NB4 (cell line): ENCODE results near the gene CEP128.

Experiments used
- DNase-seq: peaks from one replicate; pipeline ENCODE4 v3.0.0; 2010; ENCODE audit warnings: low read depth
- H3K4me3 ChIP-seq: one replicate; pipeline ENCODE4 v1.5.1; 2011; ENCODE audit warnings: mild to moderate bottlenecking, low read depth, low read length, moderate library complexity
- CTCF ChIP-seq: IDR thresholded peaks from one replicate; pipeline ENCODE4 v1.5.1; 2012; ENCODE audit warnings: low read depth, low read length
- MAX ChIP-seq: IDR thresholded peaks from 2 replicates; pipeline ENCODE4 v1.6.1; 2011; ENCODE audit warnings: low read depth, low read length
- MYC ChIP-seq: IDR thresholded peaks from 2 replicates; pipeline ENCODE4 v1.6.1; 2011; ENCODE audit warnings: low read depth, low read length
- POLR2A ChIP-seq: IDR thresholded peaks from 2 replicates; pipeline ENCODE4 v1.6.1; 2011; ENCODE audit warnings: mild to moderate bottlenecking; ENCODE audit not compliant: insufficient read length; ENCODE audit errors: extremely low read depth

The CEP128 gene

GRCh38 chr14:80518173-80518572 is 423.4 kb downstream of the CEP128 start:
- H3K4me3 ChIP-seq: no peak overlapping the region
- DNase-seq: no peak
- TF ChIP-seq CTCF (no peak), MAX (no peak), POLR2A (no peak), MYC (no peak)

GRCh38 chr14:80507292-80507869 is 434.2 kb downstream of the CEP128 start:
- DNase-seq: no peak
- H3K4me3 ChIP-seq: no peak overlapping the region
- TF ChIP-seq MYC (no peak), CTCF (no peak), MAX (no peak), POLR2A (no peak)

- no peak for DNase-seq
Measured at GRCh38 chr14:80504781-80505180, 436.8 kb downstream of the CEP128 start.

GRCh38 chr14:80498533-80498932 is 443.0 kb downstream of the CEP128 start:
- DNase-seq: no peak
- TF ChIP-seq POLR2A: no peak
- TF ChIP-seq MAX: no peak
- TF ChIP-seq MYC: no peak
- no peak for TF ChIP-seq CTCF
- no peak overlapping the region for H3K4me3 ChIP-seq

More at GRCh38 chr14:80504781-80505180, 436.8 kb downstream of the CEP128 start:
- no peak for TF ChIP-seq POLR2A
- TF ChIP-seq MYC: no peak
- no peak for TF ChIP-seq MAX
- no peak for TF ChIP-seq CTCF
- no peak overlapping the region for H3K4me3 ChIP-seq

- DNase-seq: no peak
- no peak overlapping the region for H3K4me3 ChIP-seq
- TF ChIP-seq MYC: no peak
- TF ChIP-seq POLR2A: no peak
- no peak for TF ChIP-seq MAX
- no peak for TF ChIP-seq CTCF
Measured at GRCh38 chr14:80496090-80496489, 445.4 kb downstream of the CEP128 start.
